DOHH2 (cell line): ENCODE measurements around the gene FAXC.

Experiments
- H3F3A ChIP-seq: fragments of 200-600 bp; sonication (generic), shearing (Covaris generic); 2 replicates; pipeline ENCODE4 v1.6.0; 2016; ENCODE audit warnings: antibody characterized with exemption, mild to moderate bottlenecking; ENCODE audit not compliant: control insufficient read depth, insufficient read depth
- H3K27ac ChIP-seq: fragments of 200-600 bp; sonication (generic); 2 replicates; pipeline ENCODE4 v1.5.1; 2014; ENCODE audit warnings: low read depth, mild to moderate bottlenecking, low read length, moderate library complexity
- H3K27me3 ChIP-seq: fragments of 200-600 bp; sonication (generic); 2 replicates; pipeline ENCODE4 v1.6.1; 2014; ENCODE audit warnings: mild to moderate bottlenecking, low read length, mixed read lengths; ENCODE audit not compliant: control insufficient read depth
- H3K36me3 ChIP-seq: fragments of 200-600 bp; sonication (generic); 2 replicates; pipeline ENCODE4 v1.6.1; 2014; ENCODE audit warnings: mild to moderate bottlenecking, low read length, moderate library complexity, mixed read lengths; ENCODE audit not compliant: control insufficient read depth
- H3K4me1 ChIP-seq: fragments of 200-600 bp; sonication (generic); 2 replicates; pipeline ENCODE4 v1.6.1; 2014; ENCODE audit warnings: mild to moderate bottlenecking, low read length, mixed read lengths; ENCODE audit not compliant: control insufficient read depth
- H3K4me2 ChIP-seq: fragments of 200-600 bp; sonication (generic); 2 replicates; pipeline ENCODE4 v1.6.0; 2014; ENCODE audit warnings: mild to moderate bottlenecking, low read length, moderate library complexity
- H3K4me3 ChIP-seq: fragments of 200-600 bp; sonication (generic); 2 replicates; pipeline ENCODE4 v1.5.1; 2014; ENCODE audit warnings: mild to moderate bottlenecking, low read length, mixed read lengths
- H3K79me2 ChIP-seq: fragments of 200-600 bp; sonication (generic); 2 replicates; pipeline ENCODE4 v1.6.1; 2014; ENCODE audit warnings: mild to moderate bottlenecking, low read length, mixed read lengths; ENCODE audit not compliant: control insufficient read depth
- H3K9me2 ChIP-seq: fragments of 200-600 bp; sonication (generic); replicated peaks from 2 replicates; pipeline ENCODE4 v1.6.1; 2014; ENCODE audit warnings: mild to moderate bottlenecking, low read length, mixed read lengths; ENCODE audit not compliant: control insufficient read depth
- H3K9me3 ChIP-seq: fragments of 200-600 bp; sonication (generic); 2 replicates; pipeline ENCODE4 v1.6.1; 2014; ENCODE audit warnings: antibody characterized with exemption, low read length, mixed read lengths; ENCODE audit not compliant: control insufficient read depth, insufficient read depth
- H4K20me1 ChIP-seq: fragments of 200-600 bp; sonication (generic); 2 replicates; pipeline ENCODE4 v1.6.0; 2014; ENCODE audit warnings: low read depth, mild to moderate bottlenecking, antibody characterized with exemption, low read length, moderate library complexity; ENCODE audit not compliant: control insufficient read depth, insufficient read depth
- EZH2phosphoT487 ChIP-seq: fragments of 200-600 bp; sonication (generic); IDR thresholded peaks from 2 replicates; pipeline ENCODE4 v1.6.1; 2017; ENCODE audit warnings: borderline replicate concordance, mild to moderate bottlenecking, antibody characterized with exemption, low read length, moderate library complexity, mixed read lengths
- TF ChIP-seq, protein P1 (sequence below): fragments of 200-600 bp; sonication (generic); IDR thresholded peaks from one replicate; pipeline ENCODE4 v1.5.1; 2014; ENCODE audit warnings: antibody characterized with exemption, mild to moderate bottlenecking, low read depth, low read length; ENCODE audit not compliant: poor library complexity, severe bottlenecking

FAXC gene

GRCh38 chr6:99287523-99287922 lies 62.0 kb downstream of the FAXC start:
- no peaks in the 10 kb centered on the region for H3K36me3 ChIP-seq
- H3K4me3 ChIP-seq, result no peak overlapping the region
- no peaks in the 10 kb centered on the region for H3K9me3 ChIP-seq
- H3K9me2 ChIP-seq, result no peaks in the 10 kb centered on the region
- H3K4me1 ChIP-seq, result no peaks in the 10 kb centered on the region
- no peak overlapping the region for H3K4me2 ChIP-seq
- no peak overlapping the region for H3K27ac ChIP-seq
- H3K79me2 ChIP-seq, result no peaks in the 10 kb centered on the region
- no peaks in the 10 kb centered on the region for H4K20me1 ChIP-seq
- H3F3A ChIP-seq, result no peaks in the 10 kb centered on the region
- H3K27me3 ChIP-seq, result peaks cover 13% of the 10 kb centered on the region
- TF ChIP-seq, protein P1, sequence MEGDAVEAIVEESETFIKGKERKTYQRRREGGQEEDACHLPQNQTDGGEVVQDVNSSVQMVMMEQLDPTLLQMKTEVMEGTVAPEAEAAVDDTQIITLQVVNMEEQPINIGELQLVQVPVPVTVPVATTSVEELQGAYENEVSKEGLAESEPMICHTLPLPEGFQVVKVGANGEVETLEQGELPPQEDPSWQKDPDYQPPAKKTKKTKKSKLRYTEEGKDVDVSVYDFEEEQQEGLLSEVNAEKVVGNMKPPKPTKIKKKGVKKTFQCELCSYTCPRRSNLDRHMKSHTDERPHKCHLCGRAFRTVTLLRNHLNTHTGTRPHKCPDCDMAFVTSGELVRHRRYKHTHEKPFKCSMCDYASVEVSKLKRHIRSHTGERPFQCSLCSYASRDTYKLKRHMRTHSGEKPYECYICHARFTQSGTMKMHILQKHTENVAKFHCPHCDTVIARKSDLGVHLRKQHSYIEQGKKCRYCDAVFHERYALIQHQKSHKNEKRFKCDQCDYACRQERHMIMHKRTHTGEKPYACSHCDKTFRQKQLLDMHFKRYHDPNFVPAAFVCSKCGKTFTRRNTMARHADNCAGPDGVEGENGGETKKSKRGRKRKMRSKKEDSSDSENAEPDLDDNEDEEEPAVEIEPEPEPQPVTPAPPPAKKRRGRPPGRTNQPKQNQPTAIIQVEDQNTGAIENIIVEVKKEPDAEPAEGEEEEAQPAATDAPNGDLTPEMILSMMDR, result no peak
- no peak for TF ChIP-seq EZH2phosphoT487

- Histone ChIP-seq H3K27me3 (peaks cover 13% of the 10 kb centered on the region), H3K79me2 (no peaks in the 10 kb centered on the region), H3K9me3 (no peaks in the 10 kb centered on the region), H4K20me1 (no peaks in the 10 kb centered on the region), H3K36me3 (no peaks in the 10 kb centered on the region), H3K4me3 (no peak overlapping the region), H3F3A (no peaks in the 10 kb centered on the region), H3K4me2 (no peak overlapping the region), H3K9me2 (no peaks in the 10 kb centered on the region), H3K4me1 (no peaks in the 10 kb centered on the region), H3K27ac (no peak overlapping the region)
- no peak for TF ChIP-seq EZH2phosphoT487
Measured at GRCh38 chr6:99285881-99286280, 63.6 kb downstream of the FAXC start.

- no peaks in the 10 kb centered on the region for H4K20me1 ChIP-seq
- H3K79me2 ChIP-seq, result no peaks in the 10 kb centered on the region
- H3K4me2 ChIP-seq, result no peak overlapping the region
- no peak overlapping the region for H3K4me3 ChIP-seq
- H3K9me3 ChIP-seq, result no peaks in the 10 kb centered on the region
- TF ChIP-seq EZH2phosphoT487, result no peak
- TF ChIP-seq, protein P1, result peak; percentile 53
- no peak overlapping the region for H3K27ac ChIP-seq
- H3F3A ChIP-seq, result no peaks in the 10 kb centered on the region
- peaks cover 16% of the 10 kb centered on the region for H3K27me3 ChIP-seq
- no peaks in the 10 kb centered on the region for H3K36me3 ChIP-seq
- H3K4me1 ChIP-seq, result no peaks in the 10 kb centered on the region
- no peaks in the 10 kb centered on the region for H3K9me2 ChIP-seq
Measured at GRCh38 chr6:99282479-99283062, 66.9 kb downstream of the FAXC start.

DNA sequence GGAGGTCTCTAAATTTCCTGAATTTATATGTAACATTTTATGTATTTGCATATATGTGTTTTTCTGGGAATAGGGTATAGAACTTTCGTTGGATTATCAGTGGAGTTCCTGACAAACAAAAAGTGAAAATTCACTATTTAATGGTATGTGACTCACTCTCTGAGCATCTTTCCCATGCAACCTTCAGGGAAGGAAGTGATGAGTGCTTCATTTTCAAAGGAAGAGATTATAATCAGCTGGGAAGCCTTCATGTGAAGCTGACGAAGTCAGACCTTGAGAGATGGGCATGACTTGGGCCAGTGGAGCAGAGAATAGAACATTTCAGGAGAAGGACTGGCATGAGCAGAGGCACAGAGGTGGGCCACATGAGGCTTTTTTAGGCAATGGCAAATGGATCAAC lies 72.7 kb downstream of the FAXC start:
- H3K27me3 ChIP-seq, result peaks cover 6% of the 10 kb centered on the region; the same call in 1 of the 2 replicates
- H3K4me3 ChIP-seq, result no peak overlapping the region
- no peak overlapping the region for H3K27ac ChIP-seq
- no peaks in the 10 kb centered on the region for H4K20me1 ChIP-seq
- no peaks in the 10 kb centered on the region for H3K4me1 ChIP-seq
- no peak for TF ChIP-seq EZH2phosphoT487
- TF ChIP-seq, protein P1, result no peak
- H3K36me3 ChIP-seq, result no peaks in the 10 kb centered on the region
- H3K4me2 ChIP-seq, result no peak overlapping the region
- no peaks in the 10 kb centered on the region for H3F3A ChIP-seq
- H3K9me2 ChIP-seq, result no peaks in the 10 kb centered on the region
- H3K9me3 ChIP-seq, result no peaks in the 10 kb centered on the region
- no peaks in the 10 kb centered on the region for H3K79me2 ChIP-seq
